Measurements from ENCODE around the gene SCYL1.

Gene SCYL1

DNA sequence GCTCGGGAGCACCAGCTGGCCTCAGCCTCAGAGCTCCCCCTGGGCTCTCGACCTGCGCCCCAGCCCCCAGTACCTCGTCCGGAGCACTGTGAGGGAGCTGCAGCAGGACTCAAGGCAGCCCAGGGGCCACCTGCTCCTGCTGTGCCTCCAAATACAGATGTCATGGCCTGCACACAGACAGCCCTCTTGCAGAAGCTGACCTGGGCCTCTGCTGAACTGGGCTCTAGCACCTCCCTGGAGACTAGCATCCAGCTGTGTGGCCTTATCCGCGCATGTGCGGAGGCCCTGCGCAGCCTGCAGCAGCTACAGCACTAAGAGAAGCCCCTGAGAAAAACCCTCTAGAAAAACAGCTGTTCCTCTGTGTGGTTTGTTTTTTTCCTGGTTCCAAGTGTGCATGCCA, 46.5 kb downstream of the SCYL1 start:
- no peak for DNase-seq (ENCODE audit: low spot score)

DNA sequence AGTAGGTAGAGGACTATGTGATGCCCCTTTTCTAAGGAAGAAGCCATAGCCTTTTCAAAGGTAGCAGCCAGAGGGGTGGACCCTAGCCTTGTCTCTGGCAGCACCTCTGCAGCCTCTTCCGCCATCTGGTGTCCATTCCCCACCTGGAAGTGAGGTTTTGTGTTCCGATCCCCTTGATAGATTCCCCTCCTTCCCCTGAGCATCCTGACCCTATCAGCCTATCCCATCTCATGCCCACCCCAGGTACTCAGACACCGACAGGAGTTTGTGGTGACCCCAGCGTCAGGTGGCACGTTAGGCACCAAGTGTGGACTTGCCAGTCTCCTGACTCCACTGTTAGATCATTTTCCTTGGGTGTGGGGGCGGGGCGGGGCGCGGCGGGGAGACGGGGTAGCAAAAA, 47.1 kb downstream of the SCYL1 start:
- DNase-seq (ENCODE audit: low spot score): no peak

DNA sequence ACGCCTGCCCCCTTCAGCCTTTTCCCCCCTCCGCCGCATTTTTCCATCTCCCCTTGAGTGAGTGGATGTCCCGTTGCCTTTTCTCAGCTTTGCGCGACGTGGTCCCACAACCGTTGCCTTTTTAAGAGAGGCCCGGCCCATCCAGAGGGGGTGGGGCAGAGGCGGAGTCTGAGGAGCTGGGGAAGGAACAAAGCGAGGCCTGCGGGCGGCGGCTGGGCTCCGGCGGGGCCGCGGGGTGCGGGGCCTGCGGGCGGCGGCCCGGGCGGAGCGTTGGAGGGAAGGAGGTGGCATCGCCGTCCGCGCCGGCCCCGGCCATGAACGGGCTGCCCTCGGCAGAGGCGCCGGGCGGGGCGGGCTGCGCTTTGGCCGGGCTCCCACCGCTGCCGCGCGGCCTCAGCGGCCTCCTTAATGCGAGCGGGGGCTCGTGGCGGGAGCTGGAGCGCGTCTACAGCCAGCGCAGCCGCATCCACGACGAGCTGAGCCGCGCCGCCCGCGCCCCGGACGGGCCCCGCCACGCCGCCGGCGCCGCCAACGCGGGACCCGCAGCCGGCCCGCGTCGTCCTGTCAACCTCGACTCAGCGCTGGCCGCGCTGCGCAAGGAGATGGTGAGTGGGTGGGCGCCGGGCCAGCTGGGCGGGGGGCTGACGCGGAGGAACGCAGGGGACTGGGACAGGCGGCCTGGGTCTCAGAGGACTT, 47.6 kb downstream of the SCYL1 start, which contains the start of gene FAM89B:
Gene FAM89B, plus strand, starts transcription at position 183 of the 696 bp plus-strand sequence. Its CDS starts 132 bp downstream, at position 315.
- peak; percentile 90 for DNase-seq (ENCODE audit: low spot score)

DNA sequence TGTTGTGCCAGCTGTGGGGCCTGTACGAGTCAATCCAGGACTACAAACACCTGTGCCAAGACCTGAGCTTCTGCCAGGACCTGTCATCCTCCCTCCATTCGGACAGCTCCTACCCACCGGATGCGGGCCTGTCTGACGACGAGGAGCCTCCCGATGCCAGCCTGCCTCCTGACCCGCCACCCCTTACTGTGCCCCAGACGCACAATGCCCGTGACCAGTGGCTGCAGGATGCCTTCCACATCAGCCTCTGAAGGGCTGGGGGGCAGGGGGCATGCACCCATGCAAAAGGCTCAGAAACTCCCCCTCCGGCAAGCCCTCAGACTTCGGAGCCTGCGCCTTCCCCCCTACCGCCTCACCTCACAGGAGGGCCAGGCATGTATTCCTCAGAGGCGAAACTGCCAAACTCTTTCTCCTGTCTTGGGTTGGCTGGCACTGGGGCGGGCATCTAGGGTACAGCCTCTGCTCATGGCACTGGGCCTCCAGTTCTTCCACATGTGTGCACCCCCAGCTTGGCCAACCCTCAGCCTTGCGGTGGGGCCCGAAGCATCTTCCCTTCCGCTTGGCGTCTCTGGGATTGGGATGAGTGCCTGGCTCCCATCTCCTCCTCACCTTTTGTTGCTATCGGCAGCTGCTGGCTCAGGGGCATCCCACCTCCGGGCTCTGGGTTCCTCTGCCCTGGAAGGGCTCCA, 48.7 kb downstream of the SCYL1 start:
- no peak for DNase-seq (ENCODE audit: low spot score)

DNA sequence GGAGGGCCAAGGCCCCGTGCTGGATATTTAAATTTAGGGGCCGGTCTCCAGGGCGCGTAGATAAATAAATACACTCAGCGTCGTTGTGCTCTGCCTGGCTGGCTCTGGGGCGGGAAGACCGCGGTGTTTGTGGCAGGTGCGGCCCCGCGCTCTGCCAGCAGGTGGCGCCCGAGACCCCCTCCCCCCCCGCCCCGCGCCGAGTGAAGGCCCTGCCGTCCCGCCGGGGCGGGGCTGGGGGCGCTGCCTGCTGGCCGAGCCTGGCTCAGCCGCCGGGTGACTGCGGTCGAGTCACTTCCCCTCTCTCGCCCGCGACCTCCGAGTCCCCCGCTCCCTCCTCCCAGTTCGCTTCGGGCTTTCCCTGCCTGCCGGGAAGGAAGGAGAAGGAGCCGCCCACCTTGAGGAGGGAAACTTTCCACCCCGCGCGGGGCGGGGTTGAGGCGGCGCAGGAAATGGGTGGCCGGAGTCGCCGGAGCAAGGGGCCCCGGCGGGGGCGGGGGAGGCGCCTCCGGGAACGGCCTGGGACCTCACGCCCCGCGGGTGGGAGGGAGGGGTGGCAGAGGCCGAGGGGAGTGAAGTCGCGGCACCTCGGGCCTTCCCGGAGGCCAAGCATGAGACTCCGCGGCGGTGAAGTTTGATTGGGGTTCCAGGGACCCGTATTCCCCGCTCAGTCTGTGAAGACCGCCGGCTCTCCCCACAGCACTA, 49.4 kb downstream of the SCYL1 start:
- DNase-seq (ENCODE audit: low spot score): peak; percentile 97

DNA sequence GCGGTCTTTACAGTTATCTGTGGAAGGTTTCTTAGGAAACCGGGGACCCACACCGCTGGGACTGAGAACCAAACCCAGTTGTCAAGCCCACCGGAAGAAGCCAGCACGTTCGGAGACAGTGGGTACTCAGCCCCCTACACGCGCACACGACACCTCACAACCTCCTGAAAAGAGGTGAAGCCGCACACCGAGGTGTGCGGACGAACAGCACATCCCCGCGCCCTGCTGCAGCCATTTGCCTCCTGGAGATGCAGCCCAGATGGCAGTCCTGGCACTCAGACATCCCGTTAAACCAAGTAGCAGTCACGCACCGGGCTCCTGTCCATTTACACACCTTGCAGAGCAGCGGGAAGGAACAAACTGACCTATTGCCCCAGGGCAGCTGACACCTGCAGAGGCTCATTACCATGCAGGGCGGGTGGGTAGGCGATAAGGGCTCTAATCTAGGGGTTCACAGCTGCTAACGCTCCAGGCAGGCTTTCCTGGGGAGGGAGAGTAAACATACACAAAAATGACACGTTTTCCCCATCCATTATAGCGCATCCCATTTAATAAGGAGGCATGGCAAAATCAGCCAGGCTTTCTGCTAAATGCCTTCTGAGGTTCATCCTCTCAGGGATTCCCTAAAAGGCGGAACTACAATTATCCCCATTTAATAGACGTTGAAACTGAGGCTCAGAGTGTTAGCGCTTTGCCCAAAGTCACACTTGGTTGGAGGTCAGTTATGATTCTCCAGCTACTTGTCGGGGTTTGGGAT, 50.1 kb downstream of the SCYL1 start:
- no peak for DNase-seq (ENCODE audit: low spot score)

DNA sequence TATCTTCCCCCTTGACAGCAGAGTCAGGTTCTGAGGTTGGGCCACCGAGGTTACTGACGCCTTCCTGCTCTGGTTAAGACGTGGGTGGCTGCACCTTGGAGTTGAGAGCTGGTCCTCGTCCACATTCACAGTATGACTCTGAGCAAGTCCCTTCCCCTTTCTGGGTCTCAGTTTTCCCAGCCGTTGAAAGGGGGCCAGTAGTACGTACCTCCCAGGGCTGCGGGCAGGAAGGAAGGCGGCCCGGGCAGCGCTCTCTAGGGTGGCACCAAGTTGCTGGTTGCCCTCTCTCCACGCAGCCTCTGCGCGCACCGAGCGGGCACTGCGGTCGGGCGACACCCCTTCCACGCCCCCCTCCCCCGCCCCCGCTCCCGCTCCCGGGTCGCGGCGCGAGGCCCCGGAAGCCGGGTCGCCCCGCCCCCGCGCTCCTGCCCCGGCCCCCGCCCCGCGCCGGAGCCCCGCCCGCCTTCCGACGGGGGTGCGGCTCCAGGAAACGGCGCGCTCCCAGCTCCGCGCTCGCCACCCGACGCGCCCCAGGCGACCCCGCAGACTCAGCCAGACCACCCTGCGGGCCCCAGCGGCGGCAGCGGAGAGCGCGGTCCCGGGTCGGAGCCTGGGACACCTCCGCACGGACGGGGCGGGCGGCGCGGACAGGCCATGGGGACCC, 50.8 kb downstream of the SCYL1 start, which contains the start of gene EHBP1L1:
Gene EHBP1L1, plus strand, starts transcription at position 486 of the 664 bp plus-strand sequence. CDS start 250 bp downstream, outside the sequence.
- DNase-seq (ENCODE audit: low spot score): peak; percentile 94

DNA sequence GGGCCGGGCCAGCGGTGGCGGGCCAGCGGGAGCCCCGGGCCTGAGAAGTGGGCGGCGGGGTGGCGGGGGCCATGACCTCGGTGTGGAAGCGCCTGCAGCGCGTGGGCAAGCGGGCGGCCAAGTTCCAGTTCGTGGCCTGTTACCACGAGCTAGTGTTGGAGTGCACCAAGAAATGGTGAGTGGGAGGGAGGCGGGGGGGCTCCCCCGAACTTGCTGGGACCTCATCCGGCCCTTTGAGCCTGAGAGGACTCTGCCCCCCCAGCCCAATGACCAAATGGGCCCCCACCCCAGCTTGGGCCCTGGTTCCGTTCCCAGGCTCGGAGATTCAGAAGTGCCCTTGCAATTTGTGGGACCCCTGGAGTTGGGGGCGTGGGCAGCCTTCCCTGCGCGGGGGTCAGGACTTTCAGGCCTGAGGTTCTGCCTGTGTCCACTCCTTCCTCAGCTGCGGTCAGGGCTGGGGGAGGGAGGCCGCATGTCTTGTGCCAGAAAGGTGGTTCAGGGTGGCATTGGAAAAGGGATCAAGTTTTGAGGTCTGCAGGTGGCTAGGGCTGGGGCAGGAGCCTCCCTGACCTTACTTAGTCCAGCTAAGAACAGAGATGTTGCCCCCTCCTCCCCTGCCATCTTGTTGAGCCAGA, 51.5 kb downstream of the SCYL1 start:
- no peak for DNase-seq (ENCODE audit: low spot score)

DNA sequence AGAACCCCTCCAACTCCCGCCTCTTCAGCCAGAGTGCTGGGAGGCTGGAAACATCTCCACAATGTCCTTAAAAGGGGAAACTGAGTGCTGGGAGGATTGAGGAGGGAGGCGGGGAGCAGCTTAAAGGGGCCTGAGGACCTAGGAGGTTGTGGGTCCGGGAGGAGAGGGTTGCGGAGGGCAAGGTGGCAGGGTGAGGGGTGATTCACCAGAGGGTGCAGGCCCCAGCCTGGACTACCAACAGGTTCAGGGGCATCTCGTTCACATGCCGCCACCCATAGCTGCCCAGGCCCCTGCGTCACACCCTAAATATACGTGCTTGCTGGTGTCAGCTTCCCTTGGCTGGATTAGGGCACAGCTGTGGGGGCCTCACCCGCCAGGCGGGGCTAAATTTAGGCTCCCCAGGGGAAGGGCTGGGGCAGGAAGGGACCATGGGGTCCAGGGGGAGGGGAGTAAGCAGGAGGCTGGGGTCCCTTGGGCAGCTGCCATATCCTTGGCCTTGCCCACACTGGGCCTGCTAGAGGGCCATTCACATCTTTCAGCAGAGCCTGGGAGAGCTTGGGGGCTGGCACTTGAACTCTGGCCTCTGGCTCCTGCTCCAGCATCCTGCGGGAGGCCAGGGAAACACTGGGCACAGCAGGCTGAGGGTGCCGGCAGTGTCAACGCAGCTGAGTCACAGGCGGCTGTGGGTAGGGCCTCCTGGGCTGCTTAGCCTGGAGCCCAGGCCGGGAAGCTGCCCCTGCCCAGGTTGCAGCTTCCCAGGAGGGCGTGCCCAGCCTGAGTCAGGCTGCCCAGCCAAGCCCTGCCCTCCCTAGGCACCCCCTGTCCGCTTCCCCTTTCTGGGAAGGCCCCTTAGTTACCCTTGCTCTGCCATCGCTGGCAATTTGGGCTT, 52.2 kb downstream of the SCYL1 start:
- DNase-seq (ENCODE audit: low spot score): peak; percentile 82

DNA sequence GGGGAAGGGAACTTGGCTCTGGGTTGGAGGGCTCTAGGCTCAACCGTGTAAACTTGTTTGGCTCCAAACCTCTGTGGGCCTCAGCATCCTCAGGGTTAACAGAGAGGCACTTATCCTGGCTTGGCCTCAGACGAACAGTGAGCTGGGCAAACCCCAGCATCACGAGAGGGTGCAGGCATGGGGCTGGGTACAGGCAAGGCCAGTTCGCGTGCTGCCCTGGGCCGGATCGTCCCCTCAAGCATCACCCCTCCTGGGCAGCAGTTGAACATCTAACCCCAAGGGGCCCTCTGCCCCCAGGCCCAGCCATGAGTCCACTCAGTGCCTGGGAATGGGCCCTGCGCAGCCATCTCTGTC, 52.9 kb downstream of the SCYL1 start:
- DNase-seq (ENCODE audit: low spot score): no peak

DNA sequence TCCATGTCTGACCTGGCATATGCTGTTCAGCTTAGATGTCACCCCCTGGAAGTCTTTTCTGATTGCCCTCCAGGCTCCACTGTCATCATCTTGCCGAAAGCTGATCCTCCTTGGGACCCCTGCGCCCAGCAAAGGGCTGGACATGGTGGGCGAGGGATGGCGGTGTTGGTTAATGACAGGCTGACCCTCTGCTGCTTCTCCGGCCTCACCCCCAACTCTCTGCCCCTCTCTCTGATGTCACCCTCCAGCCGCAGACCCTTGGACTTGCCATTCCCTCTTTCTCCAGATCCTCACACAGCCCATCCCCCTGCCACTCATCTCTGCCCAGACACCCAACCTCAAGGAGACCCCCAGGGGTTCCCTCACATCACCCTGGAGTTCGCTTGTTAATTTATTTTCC, 53.3 kb downstream of the SCYL1 start:
- DNase-seq (ENCODE audit: low spot score): no peak

DNA sequence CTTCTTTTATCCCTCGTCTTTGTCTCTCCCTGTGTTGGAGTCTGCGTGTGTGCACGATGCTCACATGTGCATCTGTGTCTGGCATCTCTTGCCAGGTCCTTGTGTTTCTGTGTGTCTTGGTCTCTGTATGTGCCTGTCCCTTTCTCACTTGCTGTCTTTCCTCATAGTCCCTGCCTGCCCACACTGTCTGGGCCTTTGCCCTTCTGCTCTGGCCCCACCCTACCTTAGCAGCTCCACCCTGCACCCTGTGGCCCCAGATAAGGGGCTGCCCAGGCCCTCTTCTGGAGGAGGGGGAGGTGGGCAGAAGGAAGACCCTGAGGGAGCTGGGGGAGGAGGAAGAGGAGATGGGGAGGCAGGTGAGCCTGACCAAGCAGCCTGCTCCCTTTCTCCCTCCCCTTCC, 53.8 kb downstream of the SCYL1 start:
- DNase-seq (ENCODE audit: low spot score): no peak

DNA sequence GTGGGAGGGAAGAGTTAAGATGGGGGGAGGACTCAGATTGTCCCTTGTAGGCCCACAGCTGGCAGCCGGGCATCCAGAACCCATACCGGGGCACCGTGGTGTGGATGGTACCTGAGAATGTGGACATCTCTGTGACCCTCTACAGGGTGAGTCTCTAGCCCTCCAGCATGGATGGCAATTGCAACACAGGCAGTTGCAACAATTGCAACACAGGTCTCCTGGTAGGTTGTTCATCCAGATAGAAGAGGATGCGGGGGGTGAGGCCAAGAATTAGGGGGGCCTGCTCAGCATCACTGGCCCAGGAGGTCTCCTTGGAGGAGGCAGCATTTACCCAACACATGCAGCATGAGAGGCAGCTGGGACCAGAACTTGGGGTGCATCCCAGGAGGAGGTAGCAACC, 54.4 kb downstream of the SCYL1 start:
- DNase-seq (ENCODE audit: low spot score): no peak

DNA sequence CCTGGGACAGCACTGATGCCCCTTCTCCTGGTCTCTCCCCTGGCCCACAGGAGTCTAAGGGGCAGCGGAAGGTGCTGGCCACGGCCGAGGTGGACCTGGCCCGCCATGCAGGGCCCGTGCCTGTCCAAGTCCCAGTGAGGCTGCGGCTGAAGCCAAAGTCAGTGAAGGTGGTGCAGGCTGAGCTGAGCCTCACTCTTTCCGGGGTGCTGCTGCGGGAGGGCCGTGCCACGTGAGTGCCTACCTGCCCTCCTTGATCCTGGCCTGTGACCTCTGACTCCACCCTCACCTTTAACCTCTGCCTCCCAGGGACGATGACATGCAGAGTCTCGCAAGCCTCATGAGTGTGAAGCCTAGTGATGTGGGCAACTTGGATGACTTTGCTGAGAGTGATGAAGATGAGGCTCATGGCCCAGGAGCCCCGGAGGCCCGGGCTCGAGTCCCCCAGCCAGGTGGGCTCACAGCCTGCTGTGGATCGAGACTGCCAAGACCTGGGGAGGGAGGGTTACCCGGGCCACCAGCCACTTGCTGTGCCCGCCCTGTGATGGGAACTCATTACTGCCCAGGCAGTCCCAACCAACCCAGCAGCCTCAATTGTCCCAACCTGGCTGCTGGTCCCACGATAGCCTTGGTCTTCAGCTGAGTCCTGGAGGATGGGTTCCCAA, 55.3 kb downstream of the SCYL1 start:
- no peak for DNase-seq (ENCODE audit: low spot score)

DNA sequence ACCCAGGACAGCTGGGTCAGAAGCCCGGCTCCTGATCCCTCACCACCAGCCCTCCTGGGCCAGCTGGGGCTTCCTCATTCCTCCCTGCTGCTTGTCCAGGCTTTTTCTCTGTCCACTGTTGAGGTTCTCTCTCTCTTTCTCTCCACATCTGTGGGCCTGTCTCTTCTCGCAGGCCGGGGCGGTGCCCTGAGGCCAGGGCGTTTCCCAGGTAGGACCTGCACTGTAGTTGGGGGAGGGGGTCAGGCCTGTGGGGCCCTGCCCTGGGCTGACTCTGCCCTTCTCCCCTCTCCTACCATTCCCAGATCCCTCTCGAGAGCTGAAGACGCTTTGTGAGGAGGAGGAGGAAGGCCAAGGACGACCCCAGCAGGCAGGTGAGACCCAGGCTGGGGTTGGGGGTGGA, 55.9 kb downstream of the SCYL1 start:
- no peak for DNase-seq (ENCODE audit: low spot score)

DNA sequence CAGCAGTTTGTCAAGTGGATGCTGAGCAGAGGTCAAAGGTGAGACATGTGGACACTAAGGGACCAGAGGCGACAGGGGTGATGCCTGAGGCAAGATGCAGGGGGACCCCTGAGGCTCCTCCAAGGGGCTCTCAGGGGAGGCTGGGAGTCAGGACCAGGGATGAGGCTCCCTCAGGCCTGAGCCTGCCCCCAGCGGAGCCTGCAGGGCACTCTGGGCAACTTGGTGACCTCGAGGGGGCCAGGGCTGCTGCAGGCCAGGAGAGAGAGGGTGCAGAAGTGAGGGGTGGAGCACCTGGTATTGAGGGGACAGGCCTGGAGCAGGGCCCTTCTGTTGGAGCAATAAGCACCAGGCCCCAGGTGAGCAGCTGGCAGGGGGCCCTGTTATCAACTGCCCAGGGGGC, 57.0 kb downstream of the SCYL1 start:
- no peak for DNase-seq (ENCODE audit: low spot score)

DNA sequence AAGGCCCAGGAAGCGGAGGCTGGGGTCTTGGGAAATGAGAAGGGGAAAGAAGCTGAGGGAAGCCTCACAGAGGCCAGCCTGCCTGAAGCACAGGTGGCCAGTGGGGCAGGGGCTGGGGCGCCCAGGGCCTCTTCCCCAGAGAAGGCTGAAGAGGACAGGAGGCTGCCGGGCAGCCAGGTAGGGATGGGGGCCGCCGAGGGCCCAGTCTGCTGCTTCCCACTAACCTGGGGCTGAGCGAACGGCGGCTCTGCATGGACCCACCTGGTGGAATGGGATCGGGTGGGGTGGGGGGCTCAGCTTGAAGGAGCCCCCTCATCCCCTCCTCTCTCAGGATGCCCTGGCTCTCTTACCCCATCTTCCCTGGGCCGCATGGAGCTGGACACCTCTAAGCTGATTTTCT, 58.7 kb downstream of the SCYL1 start:
- no peak for DNase-seq (ENCODE audit: low spot score)

DNA sequence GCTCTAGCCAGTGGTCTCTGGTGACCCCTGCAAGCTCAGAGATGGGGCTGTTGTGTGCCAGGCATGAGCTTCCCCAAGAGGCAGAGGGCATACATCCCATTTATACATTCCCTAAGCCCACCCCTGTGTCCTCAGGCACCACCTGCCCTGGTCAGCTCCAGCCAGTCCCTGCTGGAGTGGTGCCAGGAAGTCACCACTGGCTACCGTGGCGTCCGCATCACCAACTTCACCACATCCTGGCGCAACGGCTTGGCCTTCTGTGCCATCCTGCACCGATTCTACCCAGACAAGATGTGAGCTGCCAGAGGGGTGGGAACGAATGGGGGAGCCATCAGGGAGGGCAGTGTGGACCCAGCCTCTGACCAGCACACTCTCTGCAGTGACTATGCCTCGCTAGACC, 59.2 kb downstream of the SCYL1 start:
- no peak for DNase-seq (ENCODE audit: low spot score)

DNA sequence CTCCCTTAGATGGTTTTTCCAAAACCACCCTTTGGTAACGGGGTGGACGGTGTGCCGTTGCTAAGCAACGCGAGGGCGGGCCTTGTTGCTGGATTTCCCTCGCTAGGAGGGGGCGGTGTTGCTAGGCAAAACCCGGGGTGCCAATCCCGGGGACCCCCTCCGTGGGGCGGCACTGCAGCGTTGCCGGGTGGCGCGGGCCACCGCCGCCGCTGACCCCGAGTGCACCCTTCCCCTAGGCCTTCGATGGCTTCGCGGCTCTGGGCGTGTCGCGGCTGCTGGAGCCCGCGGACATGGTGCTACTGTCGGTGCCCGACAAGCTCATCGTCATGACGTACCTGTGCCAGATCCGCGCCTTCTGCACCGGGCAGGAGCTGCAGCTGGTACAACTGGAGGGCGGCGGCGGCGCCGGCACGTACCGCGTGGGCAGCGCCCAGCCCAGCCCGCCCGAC, 59.9 kb downstream of the SCYL1 start:
- no peak for DNase-seq (ENCODE audit: low spot score)

Measured in GM03348 (cell line).